Measurements from ENCODE around the gene PDP2.
A peak's percentile ranks its signal among the peaks of the same experiment; 100 is the strongest.

PDP2 gene

GRCh38 chr16:66890799-66891198 is 10.5 kb downstream of the PDP2 start:
- H3K4me2 ChIP-seq (ENCODE audit: low read length): no peak overlapping the region
- H3K36me3 ChIP-seq (ENCODE audit: control insufficient read depth, insufficient read depth, low read length): no peaks in the 10 kb centered on the region

GRCh38 chr16:66891360-66891759 is 11.0 kb downstream of the PDP2 start:
- no peak overlapping the region for H3K9ac ChIP-seq
- no peak overlapping the region for H3K4me3 ChIP-seq (ENCODE audit: low read depth, low read length)

More at GRCh38 chr16:66890799-66891198, 10.5 kb downstream of the PDP2 start:
- Histone ChIP-seq H3K79me2 (peaks cover 6% of the 10 kb centered on the region), H2AFZ (no peak overlapping the region), H3K9ac (no peak overlapping the region), H3K27ac (no peak overlapping the region), H3K4me1 (peaks cover 12% of the 10 kb centered on the region), H3K9me3 (ENCODE audit: control insufficient read depth, low read length) (no peaks in the 10 kb centered on the region), H3K4me3 (ENCODE audit: low read depth, low read length) (no peak overlapping the region), H3K27me3 (ENCODE audit: control insufficient read depth, insufficient read depth, low read length) (no peaks in the 10 kb centered on the region)
- no peak for TF ChIP-seq CTCF (IDR thresholded peaks at IDR 0.05)

GRCh38 chr16:66891797-66892196 is 11.5 kb downstream of the PDP2 start:
- Histone ChIP-seq H3K4me3 (ENCODE audit: low read depth, low read length) (no peak overlapping the region), H3K9me3 (ENCODE audit: control insufficient read depth, low read length) (no peaks in the 10 kb centered on the region), H3K4me2 (ENCODE audit: low read length) (no peak overlapping the region), H3K9ac (no peak overlapping the region), H3K27ac (no peak overlapping the region), H3K79me2 (peaks cover 6% of the 10 kb centered on the region), H2AFZ (no peak overlapping the region), H3K27me3 (ENCODE audit: control insufficient read depth, insufficient read depth, low read length) (no peaks in the 10 kb centered on the region), H3K36me3 (ENCODE audit: control insufficient read depth, insufficient read depth, low read length) (no peaks in the 10 kb centered on the region), H3K4me1 (peaks cover 3% of the 10 kb centered on the region)
- TF ChIP-seq CTCF (IDR thresholded peaks at IDR 0.05): no peak

More at GRCh38 chr16:66891360-66891759, 11.0 kb downstream of the PDP2 start:
- H3K27ac ChIP-seq: no peak overlapping the region
- no peaks in the 10 kb centered on the region for H3K9me3 ChIP-seq (ENCODE audit: control insufficient read depth, low read length)
- peaks cover 6% of the 10 kb centered on the region for H3K79me2 ChIP-seq
- TF ChIP-seq CTCF (IDR thresholded peaks at IDR 0.05): no peak
- no peak overlapping the region for H2AFZ ChIP-seq
- peaks cover 8% of the 10 kb centered on the region for H3K4me1 ChIP-seq
- H3K27me3 ChIP-seq (ENCODE audit: control insufficient read depth, insufficient read depth, low read length): no peaks in the 10 kb centered on the region
- H3K36me3 ChIP-seq (ENCODE audit: control insufficient read depth, insufficient read depth, low read length): no peaks in the 10 kb centered on the region
- H3K4me2 ChIP-seq (ENCODE audit: low read length): no peak overlapping the region

GRCh38 chr16:66894055-66894454 is 13.7 kb downstream of the PDP2 start:
- TF ChIP-seq CTCF (IDR thresholded peaks at IDR 0.05): no peak
- no peak overlapping the region for H3K4me2 ChIP-seq (ENCODE audit: low read length)
- H2AFZ ChIP-seq: no peak overlapping the region
- H3K4me1 ChIP-seq: peaks cover 3% of the 10 kb centered on the region
- peaks cover 6% of the 10 kb centered on the region for H3K79me2 ChIP-seq
- H3K9ac ChIP-seq: no peak overlapping the region
- H3K36me3 ChIP-seq (ENCODE audit: control insufficient read depth, insufficient read depth, low read length): no peaks in the 10 kb centered on the region
- no peak overlapping the region for H3K4me3 ChIP-seq (ENCODE audit: low read depth, low read length)
- H3K9me3 ChIP-seq (ENCODE audit: control insufficient read depth, low read length): no peaks in the 10 kb centered on the region
- H3K27ac ChIP-seq: no peak overlapping the region
- H3K27me3 ChIP-seq (ENCODE audit: control insufficient read depth, insufficient read depth, low read length): no peaks in the 10 kb centered on the region

GRCh38 chr16:66894948-66895688 is 14.8 kb downstream of the PDP2 start:
- Histone ChIP-seq H3K27me3 (ENCODE audit: control insufficient read depth, insufficient read depth, low read length) (no peaks in the 10 kb centered on the region), H3K9me3 (ENCODE audit: control insufficient read depth, low read length) (no peaks in the 10 kb centered on the region), H3K27ac (no peak overlapping the region), H3K79me2 (peaks cover 6% of the 10 kb centered on the region), H3K36me3 (ENCODE audit: control insufficient read depth, insufficient read depth, low read length) (no peaks in the 10 kb centered on the region), H3K9ac (no peak overlapping the region), H3K4me1 (peaks cover 13% of the 10 kb centered on the region), H3K4me3 (ENCODE audit: low read depth, low read length) (no peak overlapping the region), H2AFZ (peak overlapping the region; percentile 65), H3K4me2 (ENCODE audit: low read length) (no peak overlapping the region)
- TF ChIP-seq CTCF (IDR thresholded peaks at IDR 0.05): peak; percentile 91

Measured in parathyroid adenoma (tissue), 2 donors.